B cell (primary cell): ENCODE data around the gene GAD1. TPM values are rescaled to one million over a fixed set of nuclear protein-coding genes. Genes with fewer than 3 reads are reported as not detected.

Experiments used
- ATAC-seq: fragments of 200-7000 bp; cut with Tn5 transposase; one replicate; pipeline ENCODE4 v1.10.0; 2021; ENCODE audit warnings: low read depth, mild to moderate bottlenecking, moderate number of reproducible peaks, moderate library complexity
- CTCF ChIA-PET: fragments of 350-600 bp; sonication (Branson Sonifier 250); formaldehyde crosslinking; loops from one replicate; lab custom pipeline; 2021; ENCODE audit warnings: antibody characterized with exemption, inconsistent platforms; lab: Charles Lee
- POLR2A ChIA-PET: fragments of 350-600 bp; sonication (Branson Sonifier 250); formaldehyde crosslinking; loops from one replicate; lab custom pipeline; 2021; ENCODE audit warnings: antibody characterized with exemption; lab: Charles Lee
- DNase-seq: peaks from one replicate; pipeline ENCODE4 v3.0.0; 2013
- H2AFZ ChIP-seq: 2 replicates; pipeline ENCODE4 v1.6.1; 2012; ENCODE audit warnings: mild to moderate bottlenecking, low read depth, low read length; ENCODE audit not compliant: insufficient read depth, poor library complexity, severe bottlenecking
- H3K27ac ChIP-seq, 2 donors: 1 replicate in 1 of 2; 2 replicates in 1 of 2; pipeline ENCODE4 v1.5.1; 2012 to 2013; ENCODE audit warnings: low read length in 2 of 2, mild to moderate bottlenecking in 2 of 2, moderate library complexity in 1 of 2
- H3K27me3 ChIP-seq, 4 experiments: fragments of 200-600 bp in 1 of 4; sonication (generic) in 1 of 4; replicated peaks in 1 of 4; 1 replicate in 2 of 4; 2 replicates in 2 of 4; pipeline versions ENCODE4 v1.6.1 to v1.7.0; 2013 to 2016; ENCODE audit warnings: low read length in 3 of 4, mild to moderate bottlenecking in 2 of 4, mixed read lengths in 1 of 4, moderate library complexity in 1 of 4; ENCODE audit not compliant: insufficient read depth in 4 of 4, control insufficient read depth in 3 of 4; ENCODE audit errors: control extremely low read depth in 1 of 4
- H3K36me3 ChIP-seq, 2 experiments: replicated peaks in 1 of 2; 1 replicate in 1 of 2; 2 replicates in 1 of 2; pipeline versions ENCODE4 v1.6.1 to v1.7.1; 2013; ENCODE audit warnings: low read length in 1 of 2; ENCODE audit not compliant: insufficient read depth in 2 of 2, control insufficient read depth in 1 of 2; ENCODE audit errors: control extremely low read depth in 1 of 2, extremely low read depth in 1 of 2
- H3K4me1 ChIP-seq, 2 donors: fragments of 200-600 bp in 1 of 2; sonication (generic) in 1 of 2; 1 replicate in 1 of 2; 2 replicates in 1 of 2; pipeline versions ENCODE4 v1.5.1 to v1.6.1; 2013 to 2017; ENCODE audit warnings: low read length in 2 of 2; ENCODE audit not compliant: control insufficient read depth in 2 of 2, insufficient read depth in 2 of 2
- H3K4me2 ChIP-seq: replicated peaks from 2 replicates; pipeline ENCODE3; 2012; ENCODE audit warnings: mild to moderate bottlenecking, low read depth, low read length; ENCODE audit not compliant: poor library complexity, severe bottlenecking
- H3K4me3 ChIP-seq, 5 experiments: fragments of 200-600 bp in 1 of 5; sonication (generic) in 1 of 5; 1 replicate in 3 of 5; 2 replicates in 2 of 5; pipeline versions ENCODE4 v1.5.1 to v1.7.0; 2011 to 2016; ENCODE audit warnings: low read length in 4 of 5, mild to moderate bottlenecking in 4 of 5, low read depth in 2 of 5, control low read depth in 1 of 5, moderate library complexity in 1 of 5; ENCODE audit not compliant: insufficient read depth in 1 of 5; ENCODE audit errors: control extremely low read depth in 1 of 5, extremely low read depth in 1 of 5
- H3K79me2 ChIP-seq: fragments of 200-600 bp; sonication (generic); one replicate; pipeline ENCODE4 v1.6.0; 2016; ENCODE audit warnings: low read length; ENCODE audit not compliant: control insufficient read depth, insufficient read depth
- H3K9ac ChIP-seq: fragments of 200-600 bp; sonication (generic); 2 replicates; pipeline ENCODE4 v1.6.1; 2017; ENCODE audit warnings: mild to moderate bottlenecking, low read length, moderate library complexity
- H3K9me3 ChIP-seq, 3 donors: one replicate each; pipeline versions ENCODE4 v1.6.1 to v1.7.1; 2013; ENCODE audit warnings: low read length in 2 of 3; ENCODE audit not compliant: control insufficient read depth in 2 of 3, insufficient read depth in 1 of 3; ENCODE audit errors: control extremely low read depth in 1 of 3
- H4K20me1 ChIP-seq: 2 replicates; pipeline ENCODE4 v1.6.0; 2012; ENCODE audit warnings: mild to moderate bottlenecking, low read length; ENCODE audit not compliant: insufficient read depth, control insufficient read depth, poor library complexity, severe bottlenecking
- H3K27ac Mint-ChIP-seq: one replicate; pipeline ENCODE4 v1.8.0; 2021; ENCODE audit warnings: mixed read lengths
- H3K27me3 Mint-ChIP-seq: one replicate; pipeline ENCODE4 v1.8.0; 2021; ENCODE audit warnings: mixed read lengths
- H3K4me1 Mint-ChIP-seq: one replicate; pipeline ENCODE4 v1.8.0; 2021; ENCODE audit warnings: mixed read lengths
- H3K4me3 Mint-ChIP-seq: one replicate; pipeline ENCODE4 v1.8.0; 2021; ENCODE audit warnings: mixed read lengths
- H3K9me3 Mint-ChIP-seq: one replicate; pipeline ENCODE4 v1.8.0; 2022; ENCODE audit warnings: mixed read lengths; ENCODE audit not compliant: insufficient read depth
- CTCF ChIP-seq: fragments of 200-600 bp; IDR thresholded peaks from one replicate; pipeline ENCODE4 v1.8.0; 2022; ENCODE audit warnings: antibody characterized with exemption, mild to moderate bottlenecking
- EZH2 ChIP-seq: IDR thresholded peaks from 2 replicates; pipeline ENCODE4 v1.6.1; 2012; ENCODE audit warnings: borderline replicate concordance, low read depth, mild to moderate bottlenecking, moderate library complexity, low read length; ENCODE audit not compliant: insufficient read depth, poor library complexity, severe bottlenecking
- WGBS: methylation state at CpG from one replicate; pipeline ENCODE4 v1.1.5; 2013; ENCODE audit warnings: missing lambda C conversion rate; ENCODE audit not compliant: insufficient coverage; 5-methylcytosine and 5-hydroxymethylcytosine counted together
- intact Hi-C: fragments of 100-400 bp; cut with micrococcal nuclease; formaldehyde crosslinking; loops from one replicate; pipeline ENCODE4 v1.10.0; 2022
- polyA plus RNA-seq: library from polyadenylated mRNA; depleted of rRNA; stranded (reverse); fragments of >200 nt; gene quantifications from 2 replicates; pipeline ENCODE4 v1.2.3, GENCODE V29; 2012
- total RNA-seq, 2 donors: library from RNA; stranded (reverse); fragments of 120-200 nt in 1 of 2; gene quantifications; 1 replicate in 1 of 2; 2 replicates in 1 of 2; pipeline versions ENCODE4 v1.2.3 to v1.2.4, GENCODE V29; 2013 to 2022

Gene GAD1
- total and polyA plus RNA-seq, 2 donors (not counting 1 experiment from before 2014, with no cell fraction given): not detected

DNA sequence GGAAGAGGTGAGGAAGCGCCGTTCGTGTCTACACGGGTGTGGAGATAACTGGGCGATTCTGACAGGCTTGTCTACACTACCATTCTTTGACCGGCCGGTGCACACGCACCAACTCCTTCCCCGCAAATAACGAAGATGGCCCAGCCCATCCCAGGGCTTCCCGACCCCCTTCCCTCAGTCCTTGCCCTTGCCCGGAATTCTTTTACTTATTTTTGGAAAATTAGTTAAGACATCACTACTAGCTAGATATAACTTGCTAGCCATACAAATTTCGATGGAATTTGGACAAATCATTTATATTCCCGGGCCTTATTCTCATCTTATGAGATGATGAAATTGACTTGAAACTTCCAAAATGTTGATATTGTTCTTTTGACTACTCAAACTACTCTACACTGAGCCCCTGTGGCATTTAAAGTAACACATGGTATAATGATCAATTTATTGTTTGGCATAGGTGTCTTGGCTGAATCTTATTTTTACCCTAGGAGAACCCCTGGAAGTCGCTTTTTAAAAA is 45.2 kb upstream of the GAD1 start:
- H3K79me2 ChIP-seq: no peaks in the 10 kb centered on the region
- H3K9ac ChIP-seq: peak overlapping the region; percentile 69
- H3K27ac ChIP-seq: no peak overlapping the region
- ChIA-PET POLR2A (no interaction called here), CTCF (interaction anchor here (0.5 kb wide), 1 partner anchor 415 kb away, joined by 3 read pairs; no protein-coding TSS in a partner anchor)
- peak overlapping the region; percentile 97 for H3K4me2 ChIP-seq
- no peak for TF ChIP-seq EZH2
- TF ChIP-seq CTCF: no peak
- ATAC-seq (no peak), DNase-seq (no peak)
- Mint-ChIP-seq H3K4me3 (peak overlapping the region; percentile 74), H3K4me1 (peaks cover 11% of the 10 kb centered on the region), H3K27ac (no peak overlapping the region), H3K9me3 (no peaks in the 10 kb centered on the region), H3K27me3 (peaks cover 28% of the 10 kb centered on the region)
- peak overlapping the region in 4 of 5 experiments; percentile 37 to 75 (median 60) for H3K4me3 ChIP-seq
- no peaks in the 10 kb centered on the region for H3K36me3 ChIP-seq
- H3K9me3 ChIP-seq: peaks cover 0 to 3% (median 0%) of the 10 kb centered on the region in 3 donors
- peak overlapping the region; percentile 80 for H2AFZ ChIP-seq
- no CpG with 5 or more reads among the region's 15 CpGs for WGBS
- intact Hi-C loops: loop anchor here (5.0 kb wide), 1 partner anchor 46 kb away; the partner anchor contains the start of gene GAD1
- H4K20me1 ChIP-seq: no peaks in the 10 kb centered on the region
- peaks cover 0 to 16% (median 4%) of the 10 kb centered on the region in 4 experiments for H3K27me3 ChIP-seq
- peaks cover 12 to 17% of the 10 kb centered on the region in 2 donors for H3K4me1 ChIP-seq

GRCh38 chr2:170772295-170772694 is 44.4 kb upstream of the GAD1 start:
- no peak for ATAC-seq
- ChIA-PET CTCF (interaction anchor here (0.5 kb wide), 1 partner anchor 416 kb away, joined by 3 read pairs; no protein-coding TSS in a partner anchor), POLR2A (no interaction called here)
- Mint-ChIP-seq H3K27ac (peak overlapping the region; percentile 34), H3K9me3 (no peaks in the 10 kb centered on the region), H3K4me3 (peak overlapping the region; percentile 69), H3K27me3 (peaks cover 26% of the 10 kb centered on the region), H3K4me1 (peaks cover 11% of the 10 kb centered on the region)
- peaks cover 0 to 3% (median 0%) of the 10 kb centered on the region in 3 donors for H3K9me3 ChIP-seq
- peaks cover 0 to 16% (median 4%) of the 10 kb centered on the region in 4 experiments for H3K27me3 ChIP-seq
- no peak for DNase-seq
- H3K4me1 ChIP-seq: peaks cover 12 to 17% of the 10 kb centered on the region in 2 donors
- H3K4me3 ChIP-seq: no peak overlapping the region
- H2AFZ ChIP-seq: no peak overlapping the region
- no peak for TF ChIP-seq CTCF
- intact Hi-C loops: loop anchor here (5.0 kb wide), 1 partner anchor 45 kb away; the partner anchor contains the start of gene GAD1
- no peak overlapping the region for H3K4me2 ChIP-seq
- no peak overlapping the region for H3K9ac ChIP-seq
- H3K79me2 ChIP-seq: no peaks in the 10 kb centered on the region
- no peak overlapping the region for H3K27ac ChIP-seq
- H4K20me1 ChIP-seq: no peaks in the 10 kb centered on the region
- no peaks in the 10 kb centered on the region for H3K36me3 ChIP-seq
